OCI-LY3 (cell line): Measurements from ENCODE around the gene MTX3.

Experiments
- EZH2phosphoT487 ChIP-seq: fragments of 200-600 bp; shearing (Covaris generic); IDR thresholded peaks from 2 replicates; pipeline ENCODE4 v1.6.1; 2018; ENCODE audit warnings: antibody characterized with exemption, mixed run types, low read depth
- TF ChIP-seq, protein P1 (sequence below): fragments of 200-600, 300-600 bp; sonication (generic); IDR thresholded peaks from 2 replicates; pipeline ENCODE4 v1.5.1; 2014; ENCODE audit warnings: antibody characterized with exemption, low read length, low read depth

GRCh38 chr5:79973996-79974395, 17.1 kb downstream of the MTX3 start:
- TF ChIP-seq, protein P1, sequence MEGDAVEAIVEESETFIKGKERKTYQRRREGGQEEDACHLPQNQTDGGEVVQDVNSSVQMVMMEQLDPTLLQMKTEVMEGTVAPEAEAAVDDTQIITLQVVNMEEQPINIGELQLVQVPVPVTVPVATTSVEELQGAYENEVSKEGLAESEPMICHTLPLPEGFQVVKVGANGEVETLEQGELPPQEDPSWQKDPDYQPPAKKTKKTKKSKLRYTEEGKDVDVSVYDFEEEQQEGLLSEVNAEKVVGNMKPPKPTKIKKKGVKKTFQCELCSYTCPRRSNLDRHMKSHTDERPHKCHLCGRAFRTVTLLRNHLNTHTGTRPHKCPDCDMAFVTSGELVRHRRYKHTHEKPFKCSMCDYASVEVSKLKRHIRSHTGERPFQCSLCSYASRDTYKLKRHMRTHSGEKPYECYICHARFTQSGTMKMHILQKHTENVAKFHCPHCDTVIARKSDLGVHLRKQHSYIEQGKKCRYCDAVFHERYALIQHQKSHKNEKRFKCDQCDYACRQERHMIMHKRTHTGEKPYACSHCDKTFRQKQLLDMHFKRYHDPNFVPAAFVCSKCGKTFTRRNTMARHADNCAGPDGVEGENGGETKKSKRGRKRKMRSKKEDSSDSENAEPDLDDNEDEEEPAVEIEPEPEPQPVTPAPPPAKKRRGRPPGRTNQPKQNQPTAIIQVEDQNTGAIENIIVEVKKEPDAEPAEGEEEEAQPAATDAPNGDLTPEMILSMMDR: no peak
- no peak for TF ChIP-seq EZH2phosphoT487
